ENCODE measurements around the gene CIDEC.
"Not testable (repeated sequence)": the region's sequence is repeated elsewhere in the genome, so short reads cannot be mapped to it uniquely, and the experiment has no call there.

GRCh38 chr3:9895715-9896114 lies 15.7 kb upstream of the CIDEC start:
- not testable (repeated sequence) for TF ChIP-seq CTCF (conservative IDR thresholded peaks at IDR 0.05); ZFX (IDR thresholded peaks at IDR 0.05)

Data from C4-2B (cell line).